HEK293 (cell line): Measurements from ENCODE around the gene ETNK1.

Experiments used
- CTCF ChIA-PET: fragments of 350-600 bp; formaldehyde crosslinking; extraction: SDS; loops from one replicate; lab custom pipeline; 2021; ENCODE audit warnings: antibody characterized with exemption; lab: Yijun Ruan, JAX
- POLR2A ChIA-PET: fragments of 300-600 bp; formaldehyde crosslinking; extraction: SDS; loops from one replicate; lab custom pipeline; 2020; ENCODE audit warnings: antibody characterized with exemption, inconsistent platforms; lab: Yijun Ruan, JAX
- H3K27ac ChIP-seq: fragments of 200-500 bp; sonication (Bioruptor generic); 2 replicates; pipeline ENCODE4 v1.5.1; 2014; ENCODE audit warnings: low read depth, low read length, control low read depth, inconsistent platforms; ENCODE audit errors: extremely low read depth
- H3K36me3 ChIP-seq, 2 experiments: fragments of 200-500 bp in 1 of 2; sonication (Bioruptor generic) in 1 of 2; 1 replicate in 1 of 2; 2 replicates in 1 of 2; pipeline ENCODE4 v1.5.1; 2014 to 2017; ENCODE audit warnings: inconsistent platforms in 2 of 2, low read length in 2 of 2; ENCODE audit not compliant: control insufficient read depth in 2 of 2, insufficient read depth in 1 of 2
- H3K4me1 ChIP-seq: fragments of 200-500 bp; sonication (Bioruptor generic); 2 replicates; pipeline ENCODE4 v1.5.1; 2014; ENCODE audit warnings: mild to moderate bottlenecking, low read length, inconsistent platforms; ENCODE audit not compliant: control insufficient read depth, insufficient read depth
- H3K4me3 ChIP-seq: 2 replicates; pipeline ENCODE4 v1.5.1; 2011; ENCODE audit warnings: low read depth, mild to moderate bottlenecking, control low read depth, low read length, moderate library complexity
- H3K9me3 ChIP-seq: fragments of 200-500 bp; sonication (Bioruptor generic); 2 replicates; pipeline ENCODE4 v1.5.1; 2014; ENCODE audit warnings: low read depth, low read length, inconsistent platforms; ENCODE audit not compliant: control insufficient read depth, insufficient read depth
- BCL11B ChIP-seq: fragments of 450-650 bp; formaldehyde crosslinking; IDR thresholded peaks from 2 replicates; pipeline ENCODE4 v1.5.1; 2016; ENCODE audit warnings: low read depth, missing biosample characterization, missing genetic modification characterization
- FEZF1 ChIP-seq: fragments of 450-650 bp; formaldehyde crosslinking; IDR thresholded peaks from 2 replicates; pipeline ENCODE4 v1.5.1; 2016; ENCODE audit warnings: missing biosample characterization, missing genetic modification characterization
- MEIS1 ChIP-seq: sonication (generic); formaldehyde crosslinking; IDR thresholded peaks from 2 replicates; pipeline ENCODE4 v1.8.1; 2022; ENCODE audit warnings: missing genetic modification reagents, mild to moderate bottlenecking, borderline replicate concordance
- PATZ1 ChIP-seq: fragments of 450-650 bp; formaldehyde crosslinking; IDR thresholded peaks from 2 replicates; pipeline ENCODE4 v1.5.1; 2016; ENCODE audit warnings: missing biosample characterization, missing genetic modification characterization
- SP2 ChIP-seq: fragments of 450-650 bp; formaldehyde crosslinking; IDR thresholded peaks from 2 replicates; pipeline ENCODE4 v1.5.1; 2016; ENCODE audit warnings: missing biosample characterization, missing genetic modification characterization
- TCF7L2 ChIP-seq: IDR thresholded peaks from 2 replicates; pipeline ENCODE4 v1.6.1; 2011; ENCODE audit warnings: low read depth, mild to moderate bottlenecking, inconsistent platforms, low read length, moderate library complexity, borderline replicate concordance
- YY1 ChIP-seq: fragments of 450-650 bp; formaldehyde crosslinking; IDR thresholded peaks from 2 replicates; pipeline ENCODE4 v1.5.1; 2018; ENCODE audit warnings: missing biosample characterization, missing genetic modification characterization
- ZBTB44 ChIP-seq: fragments of 450-650 bp; IDR thresholded peaks from 2 replicates; pipeline ENCODE4 v1.5.1; 2018; ENCODE audit warnings: missing biosample characterization, mild to moderate bottlenecking, missing genetic modification characterization
- ZNF112 ChIP-seq: fragments of 450-650 bp; formaldehyde crosslinking; IDR thresholded peaks from 2 replicates; pipeline ENCODE4 v1.5.0; 2017; ENCODE audit warnings: missing biosample characterization, missing genetic modification characterization
- ZNF202 ChIP-seq: fragments of 450-650 bp; formaldehyde crosslinking; IDR thresholded peaks from 2 replicates; pipeline ENCODE4 v1.5.1; 2016; ENCODE audit warnings: missing biosample characterization, missing genetic modification characterization, borderline replicate concordance
- ZNF239 ChIP-seq: fragments of 450-650 bp; formaldehyde crosslinking; IDR thresholded peaks from 2 replicates; pipeline ENCODE4 v1.5.1; 2016; ENCODE audit warnings: missing biosample characterization, missing genetic modification characterization
- ZNF274 ChIP-seq, 2 experiments: fragments of 200-500 bp in 1 of 2; fragments of 450-650 bp in 1 of 2; sonication (Bioruptor generic) in 1 of 2; formaldehyde crosslinking in 1 of 2; IDR thresholded peaks; 2 replicates each; pipeline versions ENCODE4 v1.5.1 to v1.6.1; 2014 to 2016; ENCODE audit warnings: borderline replicate concordance in 1 of 2, inconsistent platforms in 1 of 2, low read length in 1 of 2, missing biosample characterization in 1 of 2, missing genetic modification characterization in 1 of 2
- ZNF37A ChIP-seq: fragments of 450-650 bp; IDR thresholded peaks from 2 replicates; pipeline ENCODE4 v1.5.1; 2018; ENCODE audit warnings: missing biosample characterization, missing genetic modification characterization
- ZNF530 ChIP-seq: fragments of 450-650 bp; formaldehyde crosslinking; IDR thresholded peaks from 2 replicates; pipeline ENCODE4 v1.5.1; 2016; ENCODE audit warnings: low read depth, missing biosample characterization, missing genetic modification characterization
- ZNF561 ChIP-seq: fragments of 450-650 bp; IDR thresholded peaks from 2 replicates; pipeline ENCODE4 v1.5.1; 2018; ENCODE audit warnings: missing biosample characterization, missing genetic modification characterization, borderline replicate concordance
- ZNF571 ChIP-seq: fragments of 450-650 bp; formaldehyde crosslinking; IDR thresholded peaks from 2 replicates; pipeline ENCODE4 v1.5.0; 2017; ENCODE audit warnings: missing biosample characterization, missing genetic modification characterization
- ZNF596 ChIP-seq: fragments of 450-650 bp; IDR thresholded peaks from 2 replicates; pipeline ENCODE4 v1.5.0; 2018; ENCODE audit warnings: missing biosample characterization, mild to moderate bottlenecking, missing genetic modification characterization, moderate library complexity
- ZNF600 ChIP-seq: fragments of 450-650 bp; formaldehyde crosslinking; IDR thresholded peaks from 2 replicates; pipeline ENCODE4 v1.5.1; 2016; ENCODE audit warnings: missing biosample characterization, missing genetic modification characterization
- ZNF621 ChIP-seq: fragments of 450-650 bp; formaldehyde crosslinking; IDR thresholded peaks from 2 replicates; pipeline ENCODE4 v1.5.1; 2017; ENCODE audit warnings: missing biosample characterization, missing genetic modification characterization
- ZNF639 ChIP-seq: fragments of 450-650 bp; formaldehyde crosslinking; IDR thresholded peaks from 2 replicates; pipeline ENCODE4 v1.5.1; 2016; ENCODE audit warnings: missing biosample characterization, missing genetic modification characterization
- ZNF768 ChIP-seq: fragments of 450-650 bp; formaldehyde crosslinking; IDR thresholded peaks from 2 replicates; pipeline ENCODE4 v1.5.1; 2018; ENCODE audit warnings: missing biosample characterization, mild to moderate bottlenecking, missing genetic modification characterization
- ZNF777 ChIP-seq: fragments of 450-650 bp; formaldehyde crosslinking; IDR thresholded peaks from 2 replicates; pipeline ENCODE4 v1.5.1; 2017; ENCODE audit warnings: missing biosample characterization, missing genetic modification characterization, borderline replicate concordance
- ZNF792 ChIP-seq: fragments of 450-650 bp; formaldehyde crosslinking; IDR thresholded peaks from 2 replicates; pipeline ENCODE4 v1.5.1; 2016; ENCODE audit warnings: missing biosample characterization, missing genetic modification characterization
- ZNF837 ChIP-seq: fragments of 450-650 bp; formaldehyde crosslinking; IDR thresholded peaks from 2 replicates; pipeline ENCODE4 v1.5.1; 2016; ENCODE audit warnings: missing biosample characterization, missing genetic modification characterization
- ZSCAN23 ChIP-seq: fragments of 450-650 bp; formaldehyde crosslinking; IDR thresholded peaks from 2 replicates; pipeline ENCODE4 v1.5.1; 2016; ENCODE audit warnings: missing biosample characterization, missing genetic modification characterization
- TF ChIP-seq, protein P1 (sequence below): fragments of 450-650 bp; IDR thresholded peaks from 2 replicates; pipeline ENCODE4 v1.5.1; 2018; ENCODE audit warnings: missing biosample characterization, missing genetic modification characterization
- TF ChIP-seq, protein P2 (sequence below): fragments of 450-650 bp; formaldehyde crosslinking; IDR thresholded peaks from 2 replicates; pipeline ENCODE4 v1.5.1; 2016; ENCODE audit warnings: missing biosample characterization, missing genetic modification characterization

Gene ETNK1

GRCh38 chr12:22653075-22653474, 28.1 kb downstream of the ETNK1 start:
- TF ChIP-seq ZNF837 (tag by site-specific recombination) (no peak), ZNF571 (no peak), ZNF621 (tag by site-specific recombination) (no peak), ZNF202 (tag by site-specific recombination) (no peak), ZNF639 (no peak), ZNF274 (IDR thresholded peaks at IDR 0.05; ENCODE audit: low read length) (no peak), ZNF274 (tag by site-specific recombination; IDR thresholded peaks at IDR 0.05; ENCODE audit: borderline replicate concordance) (no peak), ZNF561 (tag by site-specific recombination) (no peak), TCF7L2 (no peak), YY1 (tag by site-specific recombination) (no peak), ZBTB44 (no peak)
- Histone ChIP-seq H3K27ac (no peak overlapping the region), H3K9me3 (no peaks in the 10 kb centered on the region), H3K4me1 (no peaks in the 10 kb centered on the region; the same call in 1 of the 2 replicates), H3K36me3 (peaks cover 4 to 9% of the 10 kb centered on the region in 2 experiments), H3K4me3 (no peak overlapping the region)
- POLR2A ChIA-PET, result no interaction called here
- CTCF ChIA-PET, result interaction anchor here (0.7 to 0.8 kb wide), 2 partner anchors 32 to 52 kb away, joined by 3 read pairs; no protein-coding TSS in a partner anchor

- Histone ChIP-seq H3K4me1 (no peaks in the 10 kb centered on the region; the same call in 1 of the 2 replicates), H3K27ac (no peak overlapping the region), H3K36me3 (peaks cover 4 to 9% of the 10 kb centered on the region in 2 experiments), H3K4me3 (no peak overlapping the region), H3K9me3 (no peaks in the 10 kb centered on the region)
- ChIA-PET POLR2A (no interaction called here), CTCF (interaction anchor here (0.7 kb wide), 1 partner anchor 53 kb away, joined by 3 read pairs; no protein-coding TSS in a partner anchor)
- TF ChIP-seq, protein P1, sequence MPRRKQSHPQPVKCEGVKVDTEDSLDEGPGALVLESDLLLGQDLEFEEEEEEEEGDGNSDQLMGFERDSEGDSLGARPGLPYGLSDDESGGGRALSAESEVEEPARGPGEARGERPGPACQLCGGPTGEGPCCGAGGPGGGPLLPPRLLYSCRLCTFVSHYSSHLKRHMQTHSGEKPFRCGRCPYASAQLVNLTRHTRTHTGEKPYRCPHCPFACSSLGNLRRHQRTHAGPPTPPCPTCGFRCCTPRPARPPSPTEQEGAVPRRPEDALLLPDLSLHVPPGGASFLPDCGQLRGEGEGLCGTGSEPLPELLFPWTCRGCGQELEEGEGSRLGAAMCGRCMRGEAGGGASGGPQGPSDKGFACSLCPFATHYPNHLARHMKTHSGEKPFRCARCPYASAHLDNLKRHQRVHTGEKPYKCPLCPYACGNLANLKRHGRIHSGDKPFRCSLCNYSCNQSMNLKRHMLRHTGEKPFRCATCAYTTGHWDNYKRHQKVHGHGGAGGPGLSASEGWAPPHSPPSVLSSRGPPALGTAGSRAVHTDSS (tag by site-specific recombination), result no peak
- TF ChIP-seq PATZ1 (tag by site-specific recombination) (no peak), ZNF837 (tag by site-specific recombination) (no peak), ZNF239 (tag by site-specific recombination) (no peak), ZNF639 (no peak), ZNF768 (no peak), ZNF37A (tag by site-specific recombination) (no peak), ZSCAN23 (tag by site-specific recombination) (no peak), ZNF792 (tag by site-specific recombination) (no peak), ZNF777 (tag by site-specific recombination) (no peak), ZNF596 (tag by site-specific recombination) (no peak), SP2 (no peak), ZNF600 (tag by site-specific recombination) (no peak), ZNF530 (tag by site-specific recombination) (no peak), MEIS1 (CRISPR knock-in tag) (no peak), FEZF1 (tag by site-specific recombination) (no peak), ZNF112 (tag by site-specific recombination) (no peak), BCL11B (no peak)
- TF ChIP-seq, protein P2, sequence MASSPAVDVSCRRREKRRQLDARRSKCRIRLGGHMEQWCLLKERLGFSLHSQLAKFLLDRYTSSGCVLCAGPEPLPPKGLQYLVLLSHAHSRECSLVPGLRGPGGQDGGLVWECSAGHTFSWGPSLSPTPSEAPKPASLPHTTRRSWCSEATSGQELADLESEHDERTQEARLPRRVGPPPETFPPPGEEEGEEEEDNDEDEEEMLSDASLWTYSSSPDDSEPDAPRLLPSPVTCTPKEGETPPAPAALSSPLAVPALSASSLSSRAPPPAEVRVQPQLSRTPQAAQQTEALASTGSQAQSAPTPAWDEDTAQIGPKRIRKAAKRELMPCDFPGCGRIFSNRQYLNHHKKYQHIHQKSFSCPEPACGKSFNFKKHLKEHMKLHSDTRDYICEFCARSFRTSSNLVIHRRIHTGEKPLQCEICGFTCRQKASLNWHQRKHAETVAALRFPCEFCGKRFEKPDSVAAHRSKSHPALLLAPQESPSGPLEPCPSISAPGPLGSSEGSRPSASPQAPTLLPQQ, result no peak
Observed at GRCh38 chr12:22653791-22654190, 28.8 kb downstream of the ETNK1 start.
